GM19324 (cell line): Measurements from ENCODE around the gene POLDIP3.
A peak's percentile ranks its signal among the peaks of the same experiment; 100 is the strongest.

Experiments
- ATAC-seq: cut with Tn5 transposase; IDR thresholded peaks from one replicate; pipeline ENCODE4 v1.9.1; 2021; ENCODE audit warnings: mild to moderate bottlenecking, moderate library complexity; ENCODE audit not compliant: unreplicated experiment, low FRiP score

Gene POLDIP3

GRCh38 chr22:42614312-42615091, at the start of gene POLDIP3:
POLDIP3 (minus strand) TSS chr22:42614883; CDS start chr22:42614857, 26 bp downstream.
- peak; percentile 79 for ATAC-seq

GRCh38 chr22:42661985-42662831, 47.5 kb upstream of the POLDIP3 start:
- ATAC-seq = no peak

GRCh38 chr22:42656578-42656977, 41.9 kb upstream of the POLDIP3 start:
- ATAC-seq = no peak

- no peak for ATAC-seq
Measured at GRCh38 chr22:42655693-42656092, 41.0 kb upstream of the POLDIP3 start.

GRCh38 chr22:42654436-42655073, 39.9 kb upstream of the POLDIP3 start:
- ATAC-seq = no peak

- ATAC-seq = no peak
Measured at GRCh38 chr22:42653999-42654398, 39.3 kb upstream of the POLDIP3 start.

GRCh38 chr22:42651134-42651533, 36.5 kb upstream of the POLDIP3 start:
- no peak for ATAC-seq

GRCh38 chr22:42649246-42650099, 34.8 kb upstream of the POLDIP3 start, which contains the start of gene CYB5R3:
CYB5R3 (minus strand) TSS chr22:42649392; CDS start chr22:42649315, 77 bp downstream.
- ATAC-seq = peak; percentile 72

- ATAC-seq = peak; percentile 51
Measured at GRCh38 chr22:42648368-42649245, 33.9 kb upstream of the POLDIP3 start.

GRCh38 chr22:42648017-42648367, 33.3 kb upstream of the POLDIP3 start:
- ATAC-seq = no peak

- ATAC-seq = no peak
Measured at GRCh38 chr22:42646569-42647525, 32.2 kb upstream of the POLDIP3 start.

- no peak for ATAC-seq
Measured at GRCh38 chr22:42645938-42646568, 31.4 kb upstream of the POLDIP3 start.

- no peak for ATAC-seq
Measured at GRCh38 chr22:42645341-42645937, 30.8 kb upstream of the POLDIP3 start.

- no peak for ATAC-seq
Measured at GRCh38 chr22:42644422-42645340, 30.0 kb upstream of the POLDIP3 start.

- ATAC-seq = no peak
Measured at GRCh38 chr22:42643634-42644421, 29.1 kb upstream of the POLDIP3 start.
